ENCODE results near the gene ZNF829.

Gene ZNF829

GRCh38 chr19:36915992-36916830 is at the start of gene ZNF829, which contains the start of gene ZNF568:
Gene ZNF829 (minus strand): TSS chr19:36916291. CDS start chr19:36915167, 1,124 bp downstream.
Gene ZNF568 (plus strand): TSS chr19:36916332. CDS start chr19:36922771, 6,439 bp downstream.
- DNase-seq, result peak; percentile 95

GRCh38 chr19:36963280-36963679 is 47.2 kb upstream of the ZNF829 start:
- no peak for DNase-seq

- DNase-seq, result no peak
Measured at GRCh38 chr19:36962346-36962745, 46.3 kb upstream of the ZNF829 start.

GRCh38 chr19:36950335-36951119 is 34.4 kb upstream of the ZNF829 start:
- no peak for DNase-seq

- no peak for DNase-seq
Measured at GRCh38 chr19:36939153-36939552, 23.1 kb upstream of the ZNF829 start.

GRCh38 chr19:36931684-36932083 is 15.6 kb upstream of the ZNF829 start:
- DNase-seq, result no peak

GRCh38 chr19:36918090-36918489 is 2.0 kb upstream of the ZNF829 start:
- DNase-seq, result no peak

- no peak for DNase-seq
Measured at GRCh38 chr19:36916991-36917390, 900 bp upstream of the ZNF829 start.

- no peak for DNase-seq
Measured at GRCh38 chr19:36898422-36898821, 17.7 kb downstream of the ZNF829 start.

GRCh38 chr19:36894849-36895383 is 21.2 kb downstream of the ZNF829 start:
- no peak for DNase-seq

GRCh38 chr19:36891768-36892357 is 24.2 kb downstream of the ZNF829 start:
- no peak for DNase-seq

GRCh38 chr19:36876993-36877938 is 38.8 kb downstream of the ZNF829 start:
- no peak for DNase-seq

- DNase-seq, result no peak
Measured at GRCh38 chr19:36851898-36852297, 64.2 kb downstream of the ZNF829 start.

GRCh38 chr19:36850559-36851442 is 65.3 kb downstream of the ZNF829 start, which contains the start of gene ZNF345:
Gene ZNF345 (plus strand): TSS chr19:36850876. CDS start chr19:36876831, 25,955 bp downstream.
- DNase-seq, result peak; percentile 98

GRCh38 chr19:36849701-36850558 is 66.2 kb downstream of the ZNF829 start:
- peak; percentile 97 for DNase-seq

- DNase-seq, result no peak
Measured at GRCh38 chr19:36847968-36848367, 68.1 kb downstream of the ZNF829 start.

GRCh38 chr19:36838784-36839324 is 77.2 kb downstream of the ZNF829 start:
- no peak for DNase-seq
